ENCODE results near the gene PSD2.

DNA sequence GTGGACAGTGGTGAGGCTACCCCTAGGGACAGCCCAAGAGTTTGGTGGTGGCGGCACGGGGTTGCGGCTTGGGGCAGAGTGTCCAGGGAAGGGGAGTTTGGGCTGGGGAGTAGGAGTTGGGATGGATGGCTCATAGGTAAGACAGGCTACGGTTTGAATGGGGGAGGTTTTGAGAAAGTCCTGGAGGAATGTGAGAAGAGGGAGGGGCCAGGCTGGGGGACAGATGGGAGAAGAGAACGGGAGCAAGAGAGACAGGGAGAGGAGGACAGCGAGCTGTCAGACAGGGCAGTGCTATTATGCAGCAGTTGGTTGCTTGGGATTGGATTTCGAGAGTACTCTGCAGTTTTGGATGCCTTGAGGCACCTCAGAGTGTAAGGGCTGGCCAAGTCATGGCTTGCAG is 24.5 kb downstream of the PSD2 start:
- TF ChIP-seq, protein P1, sequence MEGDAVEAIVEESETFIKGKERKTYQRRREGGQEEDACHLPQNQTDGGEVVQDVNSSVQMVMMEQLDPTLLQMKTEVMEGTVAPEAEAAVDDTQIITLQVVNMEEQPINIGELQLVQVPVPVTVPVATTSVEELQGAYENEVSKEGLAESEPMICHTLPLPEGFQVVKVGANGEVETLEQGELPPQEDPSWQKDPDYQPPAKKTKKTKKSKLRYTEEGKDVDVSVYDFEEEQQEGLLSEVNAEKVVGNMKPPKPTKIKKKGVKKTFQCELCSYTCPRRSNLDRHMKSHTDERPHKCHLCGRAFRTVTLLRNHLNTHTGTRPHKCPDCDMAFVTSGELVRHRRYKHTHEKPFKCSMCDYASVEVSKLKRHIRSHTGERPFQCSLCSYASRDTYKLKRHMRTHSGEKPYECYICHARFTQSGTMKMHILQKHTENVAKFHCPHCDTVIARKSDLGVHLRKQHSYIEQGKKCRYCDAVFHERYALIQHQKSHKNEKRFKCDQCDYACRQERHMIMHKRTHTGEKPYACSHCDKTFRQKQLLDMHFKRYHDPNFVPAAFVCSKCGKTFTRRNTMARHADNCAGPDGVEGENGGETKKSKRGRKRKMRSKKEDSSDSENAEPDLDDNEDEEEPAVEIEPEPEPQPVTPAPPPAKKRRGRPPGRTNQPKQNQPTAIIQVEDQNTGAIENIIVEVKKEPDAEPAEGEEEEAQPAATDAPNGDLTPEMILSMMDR (IDR thresholded peaks at IDR 0.05 in 4 of 5, conservative IDR thresholded peaks at IDR 0.05 in 1 of 5): no peak
- TF ChIP-seq POLR2A (IDR thresholded peaks at IDR 0.05): no peak

Measured in gastrocnemius medialis (tissue), 4 donors.